HG02571 (cell line): ENCODE measurements around the gene CDS2.

Experiments
- ATAC-seq: cut with Tn5 transposase; IDR thresholded peaks from one replicate; pipeline ENCODE4 v1.9.1; 2021; ENCODE audit warnings: mild to moderate bottlenecking, moderate library complexity; ENCODE audit not compliant: unreplicated experiment

The CDS2 gene

DNA sequence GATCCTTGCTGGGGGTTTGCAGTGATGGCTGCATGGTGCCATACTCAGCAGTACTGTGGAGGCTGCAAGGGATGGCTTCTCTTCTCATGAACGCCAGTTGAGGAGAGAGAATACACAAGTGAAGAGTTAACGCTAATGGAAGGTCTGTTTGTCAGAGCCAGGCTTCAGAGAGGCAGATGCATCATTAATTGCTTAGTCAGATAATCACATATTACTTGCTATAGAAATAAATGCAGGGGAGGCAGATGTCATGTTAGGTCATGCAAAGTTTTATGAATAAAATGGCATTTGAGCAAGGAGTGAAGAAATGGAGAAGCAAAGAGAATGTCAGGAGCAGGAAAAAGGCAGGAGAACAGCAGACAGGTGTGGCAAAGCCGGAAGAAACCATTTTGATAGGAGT lies 51.2 kb downstream of the CDS2 start:
- ATAC-seq, result no peak

- no peak for ATAC-seq
Observed at GRCh38 chr20:5180421-5180820, 53.6 kb downstream of the CDS2 start.

DNA sequence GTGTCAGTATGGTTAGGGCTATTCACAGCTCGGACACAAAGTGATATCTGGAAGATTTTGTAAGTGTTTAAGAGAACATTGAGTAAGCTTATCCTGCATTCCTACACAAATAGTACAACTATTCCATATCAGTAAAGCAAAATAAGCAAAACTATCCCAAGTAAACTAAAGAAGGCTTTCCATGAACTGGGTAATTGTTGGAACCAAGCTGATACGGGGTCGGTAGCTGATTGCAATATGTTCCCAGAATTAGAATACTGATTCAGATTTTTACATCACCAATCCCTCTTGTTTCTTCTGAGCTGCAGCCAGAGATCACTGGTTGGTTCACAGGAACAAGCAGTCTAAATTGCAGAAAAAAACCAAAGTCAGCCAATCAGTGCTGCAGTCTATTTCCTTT lies 54.1 kb downstream of the CDS2 start:
- ATAC-seq, result no peak

GRCh38 chr20:5181492-5181891 lies 54.7 kb downstream of the CDS2 start:
- ATAC-seq, result no peak

DNA sequence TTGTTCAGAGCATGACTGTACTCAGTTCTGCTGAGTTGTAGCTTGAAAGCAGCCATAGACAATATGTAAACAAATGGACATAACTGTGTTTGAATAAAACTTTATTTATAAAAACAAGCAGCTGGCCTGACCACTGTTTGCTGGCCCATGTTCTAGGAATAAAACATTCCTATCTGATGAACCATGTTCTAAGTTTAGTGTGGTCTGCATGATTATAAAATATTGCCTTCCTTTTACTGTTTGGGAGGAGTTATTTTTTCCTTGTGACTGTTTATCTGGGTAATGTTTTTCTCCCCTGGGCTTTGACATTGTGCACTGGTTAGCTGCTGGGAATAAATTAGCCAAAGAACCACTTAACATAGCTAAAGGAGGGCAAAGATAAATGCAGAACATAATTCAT lies 55.1 kb downstream of the CDS2 start:
- ATAC-seq, result no peak

DNA sequence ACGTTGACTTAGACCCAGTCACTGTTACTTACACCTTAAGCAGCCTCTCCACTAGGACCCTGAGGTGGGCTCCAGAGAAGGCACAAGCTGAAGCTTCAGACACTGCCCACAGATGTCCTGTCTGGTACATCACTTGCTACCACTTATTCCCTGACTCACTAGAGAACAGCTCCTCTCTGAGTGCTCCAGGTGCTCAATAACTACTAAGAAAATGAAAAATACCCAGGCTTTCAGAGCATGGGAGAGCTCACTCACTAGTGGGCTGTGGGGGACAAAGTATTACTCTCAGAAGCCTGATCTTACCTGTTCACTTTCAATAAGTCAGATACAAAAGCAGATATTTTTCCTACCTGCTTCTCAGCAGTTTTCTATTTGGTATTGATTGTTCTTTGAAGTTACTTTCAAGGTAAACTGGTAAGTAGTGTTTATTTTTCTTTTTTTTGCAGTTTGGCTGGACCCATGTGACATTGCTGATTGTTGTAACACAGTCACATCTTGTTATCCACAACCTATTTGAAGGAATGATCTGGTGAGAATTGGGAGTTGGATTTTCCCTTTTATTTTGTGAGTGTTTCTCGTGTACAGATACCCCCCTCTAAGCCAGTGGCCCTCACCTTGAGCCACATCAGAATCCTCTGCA lies 55.9 kb downstream of the CDS2 start:
- no peak for ATAC-seq

GRCh38 chr20:5183731-5184474 lies 57.1 kb downstream of the CDS2 start:
- no peak for ATAC-seq

DNA sequence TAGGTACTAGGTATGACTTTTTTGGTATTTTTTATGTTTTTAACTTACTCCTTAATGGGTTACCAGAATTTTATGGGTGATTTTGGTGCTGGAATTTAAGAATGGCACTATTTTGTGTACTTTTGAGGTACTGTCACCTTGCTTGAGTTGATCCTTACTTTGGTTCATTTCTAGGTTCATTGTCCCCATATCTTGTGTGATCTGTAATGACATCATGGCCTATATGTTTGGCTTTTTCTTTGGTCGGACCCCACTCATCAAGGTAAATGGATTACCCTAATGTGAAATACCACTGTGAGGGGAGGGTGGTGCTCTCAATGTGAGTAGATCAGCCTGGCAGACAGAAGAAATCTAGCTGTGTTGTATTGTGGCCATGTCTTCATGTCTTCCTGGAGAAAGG lies 57.9 kb downstream of the CDS2 start:
- ATAC-seq, result no peak

DNA sequence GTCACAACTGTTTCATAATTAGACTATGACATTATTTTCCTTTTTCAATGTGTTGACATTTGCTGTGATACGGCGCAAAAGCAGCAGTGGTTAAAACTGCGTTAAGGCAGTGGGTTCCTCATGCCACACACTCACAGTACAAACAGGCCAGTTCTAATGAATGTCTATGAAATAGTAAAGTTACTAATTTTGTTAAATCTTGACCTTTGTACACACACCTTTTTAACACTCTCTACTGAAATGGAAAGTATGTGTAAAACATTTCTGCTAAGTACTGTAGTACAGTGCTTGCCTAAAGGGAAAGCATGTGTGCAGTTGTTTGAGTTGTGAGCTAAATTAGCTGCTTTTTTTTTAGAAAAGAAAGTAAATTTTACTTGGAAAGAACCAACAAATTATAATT lies 60.3 kb downstream of the CDS2 start:
- no peak for ATAC-seq

GRCh38 chr20:5188736-5189135 lies 61.9 kb downstream of the CDS2 start:
- no peak for ATAC-seq

DNA sequence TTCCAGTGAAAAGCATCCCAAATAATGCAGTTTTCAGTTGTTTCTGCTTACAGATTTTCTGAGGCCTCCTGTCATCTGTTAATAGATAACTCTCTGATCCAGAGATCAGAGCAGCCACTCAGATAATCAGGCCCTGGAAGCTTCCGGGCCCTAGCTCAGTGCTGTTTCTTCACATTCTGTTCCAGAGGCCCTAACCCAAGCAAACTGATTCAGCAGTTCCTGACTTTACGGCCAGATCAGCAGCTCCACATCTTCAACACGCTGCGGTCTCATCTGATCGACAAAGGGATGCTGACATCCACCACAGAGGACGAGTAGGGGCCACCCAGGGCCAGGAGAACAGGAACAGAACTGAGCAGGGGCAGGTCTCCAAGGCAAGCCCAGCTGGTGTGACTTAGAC lies 63.1 kb downstream of the CDS2 start:
- no peak for ATAC-seq

- ATAC-seq, result no peak
Observed at GRCh38 chr20:5190444-5190843, 63.6 kb downstream of the CDS2 start.

- ATAC-seq, result no peak
Observed at GRCh38 chr20:5191829-5192569, 65.2 kb downstream of the CDS2 start.

DNA sequence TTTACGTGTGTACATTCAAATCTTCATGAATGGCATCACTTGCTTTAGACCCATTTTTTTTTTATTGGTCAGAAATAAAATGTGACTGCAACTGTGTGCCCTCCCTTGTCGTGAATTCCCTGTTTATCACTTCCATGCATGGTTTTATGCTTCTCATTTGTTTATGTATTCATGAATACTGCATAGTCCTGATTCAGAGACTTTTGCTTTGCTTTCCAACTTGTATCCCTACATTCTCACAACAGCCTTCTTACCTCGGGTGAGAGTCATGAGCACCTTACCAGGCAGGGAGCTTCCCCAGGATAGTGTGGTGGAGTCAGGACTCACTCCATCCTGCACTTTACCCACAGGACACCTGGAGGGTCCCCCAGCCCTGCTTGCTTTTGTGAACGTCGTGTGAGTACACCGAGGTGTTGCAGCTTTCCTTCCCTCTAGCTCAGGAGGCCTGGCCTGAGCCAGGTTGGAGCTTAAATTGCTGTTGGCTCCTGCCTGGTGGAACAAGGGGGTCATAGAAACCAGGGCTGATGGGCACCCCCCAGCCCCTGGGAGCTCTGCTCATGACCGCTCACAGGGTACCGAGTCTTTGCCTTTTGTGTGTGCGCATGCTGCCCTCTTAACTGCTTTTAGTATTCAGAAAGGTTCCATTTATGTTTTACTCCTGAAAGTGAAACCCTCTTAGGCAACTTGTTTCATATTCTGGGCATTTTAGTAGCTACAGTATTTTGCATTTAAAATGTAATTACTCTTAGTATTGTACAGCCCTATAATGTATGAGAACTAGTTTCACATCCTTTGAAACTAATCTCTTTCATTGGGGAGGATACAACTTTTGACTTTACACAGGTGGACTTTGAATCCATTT lies 66.0 kb downstream of the CDS2 start:
- peak; percentile 37 for ATAC-seq

DNA sequence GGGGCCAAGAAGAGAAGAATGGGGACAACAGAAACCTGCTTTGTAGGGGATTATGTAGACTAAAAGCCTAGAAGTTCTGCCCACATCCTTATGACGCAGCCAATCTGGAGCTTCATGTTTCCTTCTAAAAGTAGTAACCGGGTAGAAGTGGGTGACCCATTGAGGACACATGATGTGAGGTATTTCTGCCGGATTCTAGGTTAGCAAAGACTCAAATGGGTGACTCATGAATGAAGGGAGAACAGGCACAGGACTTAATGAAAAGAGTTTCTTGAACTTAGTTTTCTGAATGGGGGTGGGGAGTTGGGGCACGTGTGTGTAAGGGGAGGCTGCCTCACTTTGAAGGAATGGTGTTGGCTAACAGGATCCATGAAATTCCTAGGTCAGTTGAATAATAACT lies 68.8 kb downstream of the CDS2 start:
- ATAC-seq, result no peak

- no peak for ATAC-seq
Observed at GRCh38 chr20:5196149-5196548, 69.3 kb downstream of the CDS2 start.

- ATAC-seq, result no peak
Observed at GRCh38 chr20:5197270-5197827, 70.5 kb downstream of the CDS2 start.

- no peak for ATAC-seq
Observed at GRCh38 chr20:5197847-5198650, 71.2 kb downstream of the CDS2 start.

GRCh38 chr20:5198651-5198924 lies 71.8 kb downstream of the CDS2 start:
- no peak for ATAC-seq

DNA sequence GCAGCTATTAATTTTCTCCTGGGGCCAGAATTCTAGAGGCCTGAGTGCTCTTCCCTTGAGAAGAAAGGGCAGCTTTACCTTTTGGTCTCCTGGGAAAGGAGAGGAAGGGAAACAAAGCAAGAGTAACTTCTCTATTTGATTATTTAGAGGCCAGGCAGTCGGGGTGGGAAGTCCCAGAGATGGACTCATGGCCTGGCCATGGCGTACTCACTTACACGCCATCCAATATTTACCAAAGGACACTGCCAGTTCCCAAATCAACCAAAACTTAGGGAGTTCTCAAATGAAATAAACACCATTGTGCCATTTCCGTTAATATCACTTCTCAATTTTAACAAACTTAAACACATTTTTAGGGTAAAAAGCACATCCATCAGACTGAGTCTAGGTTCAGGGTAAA lies 76.6 kb downstream of the CDS2 start:
- no peak for ATAC-seq
